GM18502 (cell line): ENCODE data around the gene PSMD2.

ENCODE experiments used
- ATAC-seq: cut with Tn5 transposase; IDR thresholded peaks from one replicate; pipeline ENCODE4 v1.9.1; 2021; ENCODE audit warnings: mild to moderate bottlenecking; ENCODE audit not compliant: unreplicated experiment, poor library complexity

Gene PSMD2

GRCh38 chr3:184354121-184354728, 55.2 kb downstream of the PSMD2 start:
- no peak for ATAC-seq

- no peak for ATAC-seq
Observed at GRCh38 chr3:184354754-184355153, 55.7 kb downstream of the PSMD2 start.

GRCh38 chr3:184355261-184356040, 56.4 kb downstream of the PSMD2 start:
- no peak for ATAC-seq

- ATAC-seq = no peak
Observed at GRCh38 chr3:184357248-184358123, 58.4 kb downstream of the PSMD2 start.

GRCh38 chr3:184358124-184358767, 59.2 kb downstream of the PSMD2 start:
- no peak for ATAC-seq
